ENCODE results near the gene NAT14. TPM values are rescaled to one million over a fixed set of nuclear protein-coding genes. Genes with fewer than 3 reads are reported as not detected.

NAT14 gene
- total and polyA plus RNA-seq, 8 donors, result 4.3 to 22.1 (median 8.7) TPM; not detected in 3

DNA sequence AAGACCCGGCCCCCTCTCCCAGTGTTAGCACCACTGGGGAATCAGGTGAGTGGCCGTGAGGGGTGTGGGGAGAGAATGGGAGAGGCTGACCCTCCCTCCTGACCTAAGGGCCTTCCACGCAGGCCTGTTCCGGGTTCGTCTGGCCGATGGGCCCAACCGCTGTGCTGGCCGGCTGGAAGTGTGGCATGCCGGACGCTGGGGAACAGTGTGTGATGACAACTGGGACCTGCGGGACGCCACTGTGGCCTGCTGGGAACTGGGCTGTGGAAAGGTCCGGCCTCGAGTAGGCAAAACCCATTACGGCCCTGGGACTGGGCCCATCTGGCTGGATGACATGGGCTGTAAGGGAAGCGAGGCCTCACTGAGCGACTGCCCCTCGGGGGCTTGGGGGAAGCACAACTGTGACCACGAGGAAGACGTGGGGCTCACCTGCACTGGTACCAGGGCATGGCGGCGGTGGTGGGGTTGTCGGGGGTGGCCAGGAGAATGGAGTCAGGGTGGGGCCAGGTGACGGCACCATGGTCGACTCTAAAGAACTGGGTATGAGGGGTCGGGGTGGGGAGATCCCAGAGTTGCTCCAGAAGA is 15.5 kb downstream of the NAT14 start:
- Histone ChIP-seq H3K4me1 (peaks cover 0 to 29% (median 10%) of the 10 kb centered on the region in 4 donors), H3K27me3 (no peaks in the 10 kb centered on the region), H3K27ac (no peak overlapping the region), H3K36me3 (peaks cover 0 to 39% (median 15%) of the 10 kb centered on the region in 4 donors), H3K4me3 (no peak overlapping the region), H3K9me3 (no peaks in the 10 kb centered on the region)
- TF ChIP-seq POLR2AphosphoS5 (IDR thresholded peaks at IDR 0.05) (no peak), POLR2A (IDR thresholded peaks at IDR 0.05) (no peak), EP300 (IDR thresholded peaks at IDR 0.05) (no peak), CTCF (IDR thresholded peaks at IDR 0.05) (no peak)
- no peak for DNase-seq
- WGBS, 5 donors, result 90 to 98% (median 96%) methylated on average over 12 to 26 of the region's 26 CpGs
- intact Hi-C loops (cut with DNase I; ENCODE audit: low total_unique reads), result loop anchor here (5.0 kb wide), 1 partner anchor 33 kb away; no protein-coding TSS in a partner anchor

DNA sequence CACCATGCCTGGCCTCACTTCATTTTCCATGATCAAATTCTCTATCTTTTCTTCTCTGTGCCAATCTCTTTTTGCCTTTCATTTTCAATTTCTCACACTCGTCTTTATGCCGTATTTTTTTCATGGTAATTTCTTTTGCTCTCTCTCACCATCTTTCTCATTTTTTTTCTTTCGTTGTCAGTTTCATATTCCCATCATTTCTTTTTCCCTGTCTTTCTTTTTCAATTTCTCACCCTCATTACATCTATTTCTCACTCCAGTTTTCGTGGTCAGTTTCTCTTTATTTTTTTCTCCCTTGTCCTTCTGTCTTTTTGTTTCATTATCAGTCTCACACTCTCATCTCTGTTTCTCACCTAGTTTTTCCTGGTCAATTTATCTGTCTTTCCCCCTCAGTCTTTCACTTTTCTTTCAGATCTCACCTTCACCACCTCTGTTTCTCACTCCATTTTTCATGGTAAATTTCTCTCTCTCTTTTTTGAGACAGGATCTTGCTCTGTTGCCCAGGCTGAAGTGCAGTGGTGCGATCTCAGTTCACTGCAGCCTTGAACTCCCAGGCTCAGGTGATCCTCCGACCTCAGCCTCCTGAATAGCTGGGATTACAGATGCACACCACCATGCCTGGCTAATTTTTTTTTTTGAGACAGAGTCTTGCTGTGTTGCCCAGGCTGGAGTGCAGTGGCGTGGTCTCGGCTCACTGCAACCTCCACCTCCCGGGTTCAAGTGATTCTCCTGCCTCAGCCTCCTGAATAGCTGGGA is 17.4 kb downstream of the NAT14 start:
- H3K9me3 ChIP-seq, result no peaks in the 10 kb centered on the region
- intact Hi-C loops (cut with DNase I; ENCODE audit: low total_unique reads), result loop anchor here (5.0 kb wide), 1 partner anchor 35 kb away; no protein-coding TSS in a partner anchor
- peaks cover 0 to 39% (median 15%) of the 10 kb centered on the region in 4 donors for H3K36me3 ChIP-seq
- DNase-seq, result no peak
- H3K27ac ChIP-seq, result no peak overlapping the region
- peaks cover 0 to 29% (median 10%) of the 10 kb centered on the region in 4 donors for H3K4me1 ChIP-seq
- no peak overlapping the region for H3K4me3 ChIP-seq
- 88 to 95% (median 91%) methylated on average over 9 of the region's 9 CpGs for WGBS, 5 donors
- H3K27me3 ChIP-seq, result no peaks in the 10 kb centered on the region
- TF ChIP-seq CTCF (IDR thresholded peaks at IDR 0.05) (no peak), POLR2AphosphoS5 (IDR thresholded peaks at IDR 0.05) (no peak), POLR2A (IDR thresholded peaks at IDR 0.05) (no peak), EP300 (IDR thresholded peaks at IDR 0.05) (no peak)

DNA sequence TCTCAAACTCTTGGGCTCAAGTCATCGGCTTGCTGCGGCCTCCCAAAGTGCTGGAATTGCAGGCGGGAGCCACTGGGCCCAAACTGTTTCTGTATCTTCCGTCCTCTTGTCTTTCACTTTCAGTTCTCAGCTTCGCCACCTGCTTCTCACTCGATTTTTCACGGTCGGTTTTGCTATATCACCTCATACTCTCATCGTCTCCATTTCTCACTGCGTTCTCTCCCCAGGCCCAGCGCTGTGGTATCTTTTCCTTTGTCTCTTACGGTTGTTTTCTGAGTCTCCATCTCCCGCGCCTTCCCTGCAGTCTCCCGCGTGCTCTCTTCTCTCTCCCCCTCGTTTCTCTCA is 18.1 kb downstream of the NAT14 start:
- no peak for TF ChIP-seq CTCF (IDR thresholded peaks at IDR 0.05)
- no peak for TF ChIP-seq POLR2A (IDR thresholded peaks at IDR 0.05)
- no peak for TF ChIP-seq POLR2AphosphoS5 (IDR thresholded peaks at IDR 0.05)
- TF ChIP-seq EP300 (IDR thresholded peaks at IDR 0.05), result no peak
- DNase-seq, result no peak
- WGBS, 5 donors, result 75 to 87% (median 81%) methylated on average over 17 of the region's 17 CpGs
- Histone ChIP-seq H3K36me3 (peaks cover 0 to 37% (median 13%) of the 10 kb centered on the region in 4 donors), H3K9me3 (no peaks in the 10 kb centered on the region), H3K27ac (no peak overlapping the region), H3K27me3 (no peaks in the 10 kb centered on the region), H3K4me1 (peaks cover 0 to 26% (median 10%) of the 10 kb centered on the region in 4 donors), H3K4me3 (peak overlapping the region; percentile 44 to 47 (median 46))
- intact Hi-C loops (cut with DNase I; ENCODE audit: low total_unique reads), result loop anchor here (5.0 kb wide), 1 partner anchor 36 kb away; no protein-coding TSS in a partner anchor

DNA sequence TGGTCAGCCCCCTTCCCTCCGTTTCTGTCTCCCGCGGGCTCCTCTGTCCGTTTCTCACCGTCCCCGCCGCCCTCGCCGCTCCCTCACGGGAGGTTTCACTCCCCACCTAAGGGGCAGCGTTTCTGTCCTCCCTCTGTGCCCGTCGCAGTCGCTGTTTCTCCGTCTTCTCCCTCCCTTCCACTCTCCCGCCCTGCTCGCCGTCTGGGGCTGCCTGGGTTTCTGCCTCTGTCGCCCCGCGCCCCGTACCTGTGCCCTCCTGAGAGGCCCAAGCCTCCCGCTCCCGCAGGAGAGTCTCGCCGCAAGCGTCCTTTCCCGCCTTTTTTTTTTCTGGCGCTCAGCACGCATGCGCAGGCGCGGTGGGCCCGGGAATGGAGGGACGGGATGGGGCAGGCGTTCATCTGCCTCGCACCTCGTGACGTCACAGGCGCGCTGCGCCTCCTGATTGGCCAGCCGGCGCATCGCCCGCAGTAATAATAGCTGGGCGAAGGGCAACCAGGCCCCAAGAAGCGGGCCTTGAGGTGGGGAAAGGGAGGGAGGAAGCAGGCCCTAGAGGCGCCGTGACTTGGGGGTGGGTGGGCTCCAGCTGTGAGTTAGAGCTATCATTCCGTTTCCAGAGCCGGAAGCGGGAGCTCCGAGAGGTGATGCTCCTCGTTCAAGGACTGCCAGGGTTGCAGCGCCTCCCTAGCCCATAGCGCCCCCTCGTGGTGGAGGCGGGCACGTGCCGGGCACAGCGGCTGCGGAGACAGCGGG is 18.7 kb downstream of the NAT14 start:
- intact Hi-C loops (cut with DNase I; ENCODE audit: low total_unique reads), result loop anchor here (5.0 kb wide), 1 partner anchor 36 kb away; no protein-coding TSS in a partner anchor

More for the DNA sequence above, 18.7 kb downstream of the NAT14 start:
- Histone ChIP-seq H3K27ac (peak overlapping the region; percentile 49 to 88 (median 83)), H3K4me3 (peak overlapping the region; percentile 44 to 47 (median 46)), H3K9me3 (no peaks in the 10 kb centered on the region), H3K27me3 (no peaks in the 10 kb centered on the region), H3K4me1 (peaks cover 0 to 21% (median 10%) of the 10 kb centered on the region in 4 donors), H3K36me3 (peaks cover 0 to 32% (median 12%) of the 10 kb centered on the region in 4 donors)
- WGBS, 5 donors, result 10 to 15% (median 12%) methylated on average over 60 to 64 of the region's 64 CpGs
- peak; percentile 96 to 97 for DNase-seq
- TF ChIP-seq POLR2AphosphoS5 (IDR thresholded peaks at IDR 0.05) (peak in 1 of 3 donors; percentile 55), EP300 (IDR thresholded peaks at IDR 0.05) (no peak), POLR2A (IDR thresholded peaks at IDR 0.05) (no peak), CTCF (IDR thresholded peaks at IDR 0.05) (peak in 6 of 7 experiments; percentile 85 to 99 (median 98))

Data from stomach (tissue), 9 donors.